Activated CD4-positive, alpha-beta T cell treated with anti-CD3 and anti-CD28 coated beads for 4 hours (primary cell): Measurements from ENCODE around the gene NSFL1C.
"Not testable (repeated sequence)": the region's sequence is repeated elsewhere in the genome, so short reads cannot be mapped to it uniquely, and the experiment has no call there.

Experiments
- DNase-seq, 2 donors: peaks; one replicate each; pipeline ENCODE4 v3.0.0-alpha.2; 2020

NSFL1C gene

DNA sequence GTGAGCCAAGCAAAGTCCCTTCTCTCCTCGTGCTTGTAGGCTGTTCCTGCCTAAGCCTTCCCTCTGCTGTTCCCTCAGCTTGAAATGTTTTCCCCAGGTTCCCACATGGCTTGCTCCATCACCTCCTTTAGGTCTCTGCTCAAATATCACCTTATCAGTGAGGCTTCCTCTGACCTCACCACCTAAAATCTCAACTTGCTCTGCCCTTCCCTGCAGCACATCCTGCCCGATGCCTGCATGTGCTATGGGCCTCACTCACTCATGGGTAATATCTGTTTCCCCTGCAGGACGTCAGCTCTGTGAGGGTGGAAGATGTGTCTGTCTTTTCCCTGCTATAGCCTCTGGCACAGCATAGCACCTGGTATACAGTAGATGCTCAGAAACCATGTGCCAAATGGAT, 43.9 kb downstream of the NSFL1C start:
- DNase-seq = no peak

DNA sequence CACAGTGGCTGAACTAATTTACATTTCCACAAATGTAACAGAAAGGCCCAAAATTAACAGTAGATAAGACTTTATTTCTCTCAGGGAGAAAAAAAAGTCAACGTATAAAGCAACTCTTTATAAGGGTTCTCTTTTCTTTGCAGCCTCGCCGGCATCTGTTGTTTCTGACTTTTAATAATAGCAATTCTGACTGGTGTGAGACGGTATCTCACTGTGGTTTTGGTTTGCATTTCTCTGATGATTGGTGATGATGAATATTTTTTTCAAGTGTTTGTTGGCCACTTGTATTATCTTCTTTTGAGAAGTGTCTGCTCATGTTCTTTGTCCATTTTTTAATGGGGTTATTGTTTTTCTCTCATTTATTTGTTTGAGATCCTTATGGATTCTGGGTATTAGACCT, 46.6 kb downstream of the NSFL1C start:
- DNase-seq = no peak

GRCh38 chr20:1418350-1418749, 48.3 kb downstream of the NSFL1C start:
- DNase-seq = no peak

DNA sequence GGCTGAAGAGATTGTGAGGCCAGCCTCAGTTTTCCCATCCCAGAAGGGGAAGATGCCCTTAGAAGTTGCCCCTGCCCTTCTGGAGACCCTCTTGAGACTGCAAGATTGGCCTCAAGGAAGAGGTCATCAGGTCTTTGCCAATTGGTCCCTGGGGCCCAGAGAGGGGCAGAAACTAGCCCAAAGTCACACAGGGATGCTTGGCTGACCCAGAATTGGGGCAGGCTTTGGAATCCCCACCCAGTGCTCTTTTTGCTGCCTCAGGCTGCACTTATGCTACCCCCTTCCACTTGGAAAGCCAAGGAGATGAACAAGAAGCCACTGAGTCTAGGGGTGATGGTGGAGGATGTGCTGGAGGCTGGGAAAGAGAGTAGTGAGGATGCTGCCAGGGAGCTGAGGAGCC, 48.9 kb downstream of the NSFL1C start:
- DNase-seq = no peak

DNA sequence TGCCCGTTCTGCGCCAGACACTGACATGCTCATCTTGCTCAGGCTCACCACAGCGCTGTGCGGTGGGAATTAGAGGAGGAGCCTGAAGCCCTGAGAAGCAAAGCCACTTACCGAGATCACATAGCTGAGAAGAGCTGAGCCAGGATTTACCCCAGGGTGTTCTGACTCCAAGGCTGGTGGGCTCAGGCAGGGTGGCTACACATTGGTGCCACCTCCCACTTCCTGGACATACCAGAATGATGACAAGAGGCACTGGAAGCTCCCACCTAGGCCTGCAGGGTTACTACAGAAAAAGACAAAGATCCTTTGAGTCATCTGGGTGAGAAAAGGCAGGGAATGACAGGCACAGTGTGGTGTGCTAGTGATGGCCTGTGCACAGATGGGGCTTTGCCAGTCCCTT, 49.4 kb downstream of the NSFL1C start:
- no peak for DNase-seq

DNA sequence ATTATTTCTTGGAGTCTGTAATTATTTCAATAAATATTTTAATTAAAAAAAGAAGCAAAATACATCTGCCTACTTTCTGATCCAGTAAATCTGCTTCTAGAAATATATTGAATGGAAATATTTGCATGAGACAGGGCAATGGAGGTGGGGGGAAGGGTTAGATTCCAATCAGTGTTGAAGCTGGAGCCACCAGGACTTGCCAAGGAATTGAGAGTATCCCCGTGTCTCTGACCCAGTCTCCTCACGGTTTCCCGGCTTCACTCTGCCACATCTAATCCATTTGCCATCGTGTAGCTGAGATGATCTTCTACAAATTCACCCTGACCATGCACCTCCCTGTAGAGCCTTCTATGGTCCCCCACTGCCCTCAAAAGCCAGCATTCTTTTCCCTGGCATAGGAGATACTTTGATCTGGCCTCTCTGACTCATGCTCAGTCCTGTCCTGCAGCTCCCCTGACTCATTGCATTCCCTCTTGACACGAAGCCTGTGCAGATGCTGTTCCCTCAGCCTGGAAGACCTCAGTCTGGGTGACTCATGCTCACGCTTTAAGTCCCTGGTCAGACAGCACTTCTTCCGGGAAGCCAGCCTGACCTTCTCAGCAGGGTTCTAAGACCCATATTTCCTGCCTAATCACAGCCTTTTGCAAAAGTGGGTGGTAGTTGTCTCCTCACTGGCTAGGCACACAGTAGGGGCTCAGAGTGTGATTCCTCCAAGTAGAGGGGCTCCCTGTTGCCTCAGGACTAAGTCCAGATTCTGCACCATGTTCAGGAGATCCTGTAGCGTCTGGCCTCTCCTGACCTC, 50.8 kb downstream of the NSFL1C start:
- no peak for DNase-seq

DNA sequence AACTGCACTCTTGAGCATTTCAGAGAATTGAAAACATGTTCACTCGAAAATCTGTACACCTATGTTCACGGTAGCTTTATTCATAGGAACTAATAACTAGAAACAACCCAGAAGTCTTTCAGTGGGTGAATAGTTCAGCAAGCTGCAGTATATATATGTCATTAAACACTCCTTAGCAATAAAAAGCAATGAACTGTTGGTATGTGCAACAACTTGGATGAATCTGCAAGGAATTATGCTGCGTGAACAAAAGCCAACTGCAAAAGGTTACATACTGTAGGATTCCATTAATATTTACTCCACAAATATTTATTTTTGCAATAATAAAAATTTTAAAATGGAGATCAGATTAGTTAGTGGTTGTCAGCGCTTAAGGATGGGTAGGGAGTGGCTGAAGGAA, 51.7 kb downstream of the NSFL1C start:
- no peak for DNase-seq

DNA sequence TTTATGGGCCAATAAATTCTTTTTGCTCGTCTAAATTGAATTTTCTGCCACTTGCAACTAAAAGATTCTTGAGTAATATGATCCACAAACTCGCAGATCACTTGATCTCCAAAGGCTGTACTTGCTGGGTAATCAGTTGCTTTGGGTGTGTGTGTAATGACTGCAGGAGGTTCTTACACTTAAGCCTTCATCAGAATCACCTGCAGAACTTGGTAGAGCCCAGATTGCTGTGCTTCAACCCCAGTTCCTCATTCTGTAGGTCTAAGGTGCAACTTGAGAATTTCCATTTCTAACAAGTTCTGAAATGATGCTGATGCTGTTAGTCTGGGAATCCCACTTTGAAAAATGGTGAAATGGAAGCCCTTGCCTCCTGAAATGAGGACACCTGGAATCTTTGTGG, 60.8 kb downstream of the NSFL1C start:
- DNase-seq = no peak

- no peak for DNase-seq
Observed at GRCh38 chr20:1403624-1404023, 63.0 kb downstream of the NSFL1C start.

DNA sequence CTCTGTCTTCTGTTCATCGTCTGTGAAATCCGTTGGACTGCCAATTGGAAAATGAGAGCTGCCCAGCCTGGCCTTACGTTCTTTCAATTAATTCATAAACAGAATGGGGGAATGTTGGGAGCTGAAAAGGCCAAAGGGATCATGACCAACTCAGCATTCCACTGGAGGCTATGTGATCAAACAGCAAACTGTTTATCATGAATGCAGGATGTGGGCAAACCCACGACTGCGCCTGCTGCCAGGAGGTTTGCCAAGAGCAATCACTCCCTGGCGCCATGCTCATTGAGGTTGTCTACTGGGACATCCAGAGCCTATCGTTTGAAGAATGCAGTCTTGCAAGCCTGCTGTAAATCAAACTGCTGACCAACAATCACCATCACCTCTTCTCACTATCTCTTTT, 64.5 kb downstream of the NSFL1C start:
- no peak for DNase-seq

- DNase-seq = no peak
Observed at GRCh38 chr20:1401451-1401907, 65.2 kb downstream of the NSFL1C start.

GRCh38 chr20:1399678-1400366, 66.8 kb downstream of the NSFL1C start:
- not testable (repeated sequence) for DNase-seq

GRCh38 chr20:1398185-1398584, 68.5 kb downstream of the NSFL1C start:
- DNase-seq = not testable (repeated sequence)

DNA sequence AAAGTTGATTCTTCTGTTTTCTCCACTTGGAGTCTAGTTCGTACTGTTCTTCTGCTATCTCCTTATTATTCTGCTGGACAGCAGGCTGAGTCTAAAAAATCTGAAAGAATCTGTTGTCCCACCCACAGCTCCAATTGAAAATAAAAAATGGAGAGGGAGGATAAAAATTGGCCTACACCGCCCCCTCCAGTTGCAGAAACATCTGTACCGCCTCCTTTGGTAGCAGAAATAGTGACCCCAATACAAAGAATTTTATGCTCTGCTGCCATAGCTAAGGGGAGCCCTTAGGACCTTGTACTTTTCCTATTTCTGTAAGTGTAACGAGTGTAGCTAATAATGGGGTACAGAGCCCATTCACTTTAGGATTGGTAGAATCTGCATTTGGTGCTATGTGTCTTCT, 68.9 kb downstream of the NSFL1C start:
- DNase-seq = no peak

DNA sequence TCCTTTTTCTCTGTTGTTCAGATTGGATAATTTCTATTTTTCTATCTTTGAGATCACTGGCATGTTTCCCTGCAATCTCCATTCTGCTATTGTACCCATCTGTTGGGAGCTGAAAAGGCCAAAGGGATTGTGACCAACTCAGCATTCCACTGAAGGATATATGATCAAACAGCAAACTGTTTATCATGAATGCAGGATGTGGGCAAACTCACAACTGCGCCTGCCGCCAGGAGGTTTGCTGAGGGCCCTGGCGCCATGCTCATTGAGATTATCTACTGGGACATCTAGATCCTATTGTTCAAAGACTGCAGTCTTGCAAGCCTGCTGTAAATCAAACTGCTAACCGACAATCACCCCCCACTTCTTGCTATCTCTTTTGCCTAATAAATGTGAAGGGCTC, 69.9 kb downstream of the NSFL1C start:
- no peak for DNase-seq

DNA sequence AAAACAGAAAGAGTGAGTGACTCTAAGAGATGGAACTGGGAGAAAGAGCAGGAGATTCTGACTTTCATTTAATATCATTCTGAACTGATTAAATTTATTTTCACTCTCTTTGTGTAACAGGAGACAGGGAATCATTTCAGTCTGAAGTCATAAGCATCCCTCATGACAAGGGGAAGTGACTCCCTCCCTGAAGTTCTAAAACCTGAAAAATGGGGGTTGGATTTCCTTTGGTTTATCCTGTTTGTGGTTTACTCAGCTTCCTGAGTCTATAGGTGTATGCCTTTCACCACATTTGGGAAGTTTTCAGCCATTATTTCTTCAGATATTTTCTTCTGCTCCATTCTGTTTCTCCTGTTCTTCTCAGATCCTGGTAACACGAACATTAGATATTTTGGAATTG, 70.4 kb downstream of the NSFL1C start:
- DNase-seq = no peak

DNA sequence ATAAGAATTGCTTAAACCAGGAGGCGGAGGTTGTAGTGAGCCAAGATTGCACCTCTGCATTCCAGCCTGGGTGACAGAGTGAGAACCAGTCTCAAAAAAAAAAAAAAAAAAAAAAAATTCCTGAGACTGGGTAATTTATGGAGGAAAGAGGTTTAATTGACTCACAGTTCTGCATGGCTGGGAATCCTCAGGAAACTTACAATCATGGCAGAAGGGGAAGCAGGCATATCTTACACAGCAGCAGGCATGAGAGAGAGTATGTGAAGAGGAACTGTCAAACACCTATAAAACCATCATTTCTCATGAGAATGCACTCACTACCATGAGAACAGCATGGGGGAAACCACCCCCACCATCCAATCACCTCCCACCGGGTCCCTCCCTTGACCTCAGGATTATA, 72.0 kb downstream of the NSFL1C start:
- no peak for DNase-seq

DNA sequence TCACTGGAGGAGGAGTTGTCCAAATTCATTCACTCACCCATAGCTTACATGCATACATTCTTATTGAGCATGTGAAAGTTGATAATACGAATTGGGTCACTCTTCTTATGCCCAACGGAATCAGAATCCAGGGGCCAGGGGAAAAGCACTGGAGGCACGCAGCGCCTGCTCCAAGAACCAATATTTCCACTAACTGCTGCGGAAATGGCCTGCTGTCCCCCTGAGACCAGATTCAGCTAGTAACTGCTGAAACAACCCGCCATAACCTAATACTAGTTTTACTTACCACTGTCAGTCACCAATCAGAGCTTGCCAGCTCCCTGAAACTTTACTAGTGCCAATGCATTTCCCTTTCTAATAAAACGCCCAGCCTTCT, 73.2 kb downstream of the NSFL1C start:
- no peak for DNase-seq

DNA sequence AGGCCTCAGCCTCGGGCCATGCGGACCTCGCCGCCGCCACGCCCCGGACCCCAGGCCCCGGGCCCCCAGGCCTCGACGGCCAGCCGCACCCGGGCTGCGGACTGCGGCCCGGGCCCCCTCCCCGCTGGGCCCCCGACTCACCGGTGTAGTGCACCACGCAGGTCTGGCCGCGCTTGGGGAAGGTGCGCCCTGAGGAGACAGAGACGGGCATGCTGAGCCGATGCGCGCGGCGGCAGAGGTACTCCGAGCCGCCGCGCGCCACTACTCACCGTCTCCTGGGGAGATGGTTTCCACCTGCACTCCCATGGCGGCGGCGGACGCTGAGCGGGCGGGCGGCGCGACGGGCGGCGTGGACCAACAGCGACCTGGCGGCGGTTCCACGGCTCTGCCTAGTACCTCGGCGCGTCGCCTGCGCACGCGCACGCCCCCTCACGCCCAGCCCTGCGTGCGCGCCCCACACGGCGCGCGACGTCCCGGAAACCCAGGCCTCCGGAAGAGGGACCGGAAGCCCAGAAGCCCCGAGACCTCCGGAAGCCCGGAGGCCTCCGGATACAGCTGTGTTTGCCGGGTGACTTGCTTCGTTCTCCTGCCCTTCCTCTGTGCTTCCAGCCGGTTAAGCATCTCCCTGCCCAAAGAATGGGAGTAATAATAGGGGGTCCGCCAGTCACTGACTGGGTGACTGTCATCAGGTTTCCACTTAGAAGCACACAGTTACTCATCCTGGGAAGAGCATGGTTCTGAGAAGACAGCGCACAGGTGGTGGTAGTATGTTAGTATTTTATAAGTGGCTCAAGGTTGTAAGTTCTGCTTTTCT, 73.7 kb downstream of the NSFL1C start, which contains the start of gene FKBP1A:
Gene FKBP1A, minus strand, starts transcription at position 362 of the 814 bp plus-strand sequence. Its CDS starts 56 bp downstream, at position 306.
- DNase-seq = peak; percentile 86 to 88

DNA sequence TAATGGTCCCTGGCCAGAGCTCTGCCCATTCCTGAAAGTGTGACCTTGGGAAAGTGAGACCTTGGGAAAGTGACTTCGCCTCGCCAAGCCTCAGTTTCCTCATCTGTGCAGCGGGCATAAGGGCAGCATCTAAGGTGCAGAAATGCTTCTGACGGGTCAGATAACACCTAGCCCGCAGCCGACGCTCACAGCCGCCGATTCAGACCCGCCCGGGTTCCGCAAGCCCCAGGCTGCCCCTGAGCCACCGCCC, 74.3 kb downstream of the NSFL1C start:
- DNase-seq = no peak
